DMS 273 (cell line): Measurements from ENCODE around the gene EML5.
"Not testable (repeated sequence)": the region's sequence is repeated elsewhere in the genome, so short reads cannot be mapped to it uniquely, and the experiment has no call there.

ENCODE experiments used
- DNase-seq: peaks from one replicate; lab custom pipeline; 2025; ENCODE audit not compliant: unreplicated experiment; lab: John Stamatoyannopoulos, UW

Gene EML5

DNA sequence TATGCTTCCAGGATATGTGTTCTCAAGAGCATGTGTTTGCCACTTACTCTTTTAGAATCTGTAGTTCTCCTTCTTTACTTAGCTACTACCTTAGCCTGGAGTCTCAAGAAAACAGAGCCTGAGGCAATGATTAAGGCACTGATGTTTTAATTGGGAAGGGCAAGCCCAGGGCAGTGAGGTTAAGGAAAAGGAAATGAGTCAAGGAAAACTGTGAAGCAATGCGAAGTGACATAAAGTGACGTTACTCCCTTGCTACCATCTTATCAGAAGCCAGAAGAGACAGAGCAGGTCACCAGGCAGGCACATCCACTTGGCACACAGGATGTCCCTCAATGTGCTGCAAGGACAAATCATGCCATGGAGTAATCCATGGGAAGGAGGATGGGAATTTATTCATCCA, 11.3 kb upstream of the EML5 start:
- no peak for DNase-seq

- peak; percentile 51 for DNase-seq
These were observed 9.8 kb upstream of the EML5 start for GRCh38 chr14:88802596-88802995.

GRCh38 chr14:88799522-88799921, 6.8 kb upstream of the EML5 start:
- no peak for DNase-seq

DNA sequence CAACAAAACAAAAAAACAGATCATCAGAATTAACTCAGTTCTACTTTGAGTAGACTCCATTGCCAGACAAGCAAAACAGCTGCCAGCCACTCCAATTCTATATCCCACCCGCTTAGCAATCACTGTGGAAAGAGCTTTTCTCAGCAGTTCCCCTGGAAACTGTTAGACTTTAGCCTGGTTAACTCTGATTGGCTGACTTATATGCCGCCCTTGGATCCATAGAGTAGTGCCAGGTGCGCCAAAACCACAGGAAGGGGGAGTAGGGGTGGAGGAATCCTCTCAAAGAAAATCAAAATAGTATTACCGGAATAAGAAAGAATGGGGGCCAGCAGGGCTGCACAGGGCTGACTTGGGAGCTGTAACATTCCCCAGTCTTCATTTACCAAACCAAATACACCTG, 5.4 kb upstream of the EML5 start:
- peak; percentile 92 for DNase-seq

DNA sequence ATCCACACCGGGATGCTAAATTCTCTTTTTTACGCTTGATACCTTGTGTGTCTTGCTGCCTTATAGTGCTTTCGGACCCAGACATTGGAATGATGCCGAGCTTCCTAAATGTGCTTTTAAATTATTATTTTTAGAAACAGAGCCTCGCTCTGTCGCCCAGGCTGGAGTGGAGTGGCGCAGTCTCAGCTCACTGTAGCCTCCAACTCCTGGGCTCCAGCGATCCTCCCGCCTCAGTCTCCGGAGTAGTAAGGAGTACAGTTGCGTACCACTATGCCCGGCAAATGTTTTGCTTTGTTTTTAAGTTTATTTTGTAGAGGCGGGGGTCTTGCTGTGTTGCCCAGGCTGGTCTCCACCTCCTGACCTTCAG, 489 bp upstream of the EML5 start:
- no peak for DNase-seq

GRCh38 chr14:88791629-88792472, 902 bp downstream of the EML5 start:
- peak; percentile 69 for DNase-seq

DNA sequence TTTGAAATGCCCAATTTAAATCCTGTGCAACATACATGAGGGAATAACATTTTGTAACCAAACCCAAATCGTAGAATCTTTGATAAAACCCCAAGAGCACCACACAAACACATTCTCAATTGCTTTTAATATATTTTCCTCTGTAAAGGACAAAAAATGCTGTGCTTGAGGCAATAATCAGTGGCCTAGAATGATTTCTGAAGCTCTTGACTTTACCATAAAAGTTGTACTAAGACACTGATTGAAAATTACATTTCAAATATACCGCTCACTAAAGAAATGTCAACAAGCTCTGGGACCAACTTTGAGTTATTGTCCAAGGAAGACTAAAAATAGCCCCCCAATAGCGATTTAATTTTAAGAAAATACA, 1.5 kb downstream of the EML5 start:
- peak; percentile 27 for DNase-seq

GRCh38 chr14:88790501-88791251, 2.1 kb downstream of the EML5 start:
- peak; percentile 22 for DNase-seq

GRCh38 chr14:88789573-88789972, 3.2 kb downstream of the EML5 start:
- not testable (repeated sequence) for DNase-seq

DNA sequence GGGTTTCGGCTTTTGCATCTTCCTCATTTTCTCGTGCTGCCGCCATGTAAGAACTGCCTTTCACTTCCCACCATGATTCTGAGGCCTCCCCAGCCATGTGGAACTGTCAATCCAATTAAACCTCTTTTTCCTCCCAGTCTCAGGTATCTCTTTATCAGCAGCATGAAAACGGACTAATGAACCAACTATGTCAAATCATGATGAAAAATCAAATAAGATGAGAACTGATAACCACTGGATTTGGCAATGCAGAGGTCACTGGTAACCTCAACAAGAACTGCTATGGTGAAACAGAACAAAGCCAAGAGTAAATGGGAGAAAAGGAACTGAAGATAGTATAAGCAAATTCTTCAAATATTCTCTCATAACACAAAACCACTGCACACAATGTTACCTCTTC, 6.0 kb downstream of the EML5 start:
- DNase-seq, result no peak

DNA sequence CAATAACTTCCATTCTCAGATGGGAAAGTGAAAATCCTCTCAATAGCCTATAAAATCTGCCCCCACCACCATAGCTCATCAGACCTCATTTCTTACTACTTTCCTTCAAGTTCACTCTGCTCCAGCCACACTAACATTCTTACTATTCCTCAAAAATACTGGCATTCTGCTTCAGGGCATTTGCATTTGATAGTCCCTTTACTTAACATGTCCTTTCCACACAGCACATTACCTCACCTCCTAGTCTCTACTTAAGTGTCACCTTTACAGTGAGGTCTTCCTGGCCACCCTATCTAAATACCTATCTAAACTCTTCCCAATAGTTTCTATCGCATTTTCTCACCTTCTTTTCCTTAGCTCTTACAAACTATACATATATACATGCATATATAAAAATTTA, 6.8 kb downstream of the EML5 start:
- no peak for DNase-seq

GRCh38 chr14:88775532-88775931, 17.2 kb downstream of the EML5 start:
- DNase-seq, result no peak

DNA sequence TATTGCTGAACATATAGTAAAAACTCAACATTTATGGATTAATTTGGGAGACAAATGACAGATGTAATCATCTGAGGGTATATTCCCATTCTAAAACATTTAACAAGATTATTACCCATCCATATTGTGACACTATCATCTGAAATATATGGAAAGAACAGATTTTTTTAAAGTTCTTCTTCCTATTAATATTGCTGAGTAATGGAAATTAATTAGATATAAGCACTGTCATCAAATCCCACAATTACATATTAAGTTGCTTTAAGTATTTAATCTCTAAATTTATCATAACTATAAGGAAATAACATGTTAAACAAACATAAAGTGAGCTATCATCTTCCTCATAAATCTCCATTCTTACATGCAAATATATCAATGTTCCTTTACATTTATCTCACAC, 22.0 kb downstream of the EML5 start:
- DNase-seq, result no peak

- no peak for DNase-seq
These were observed 27.6 kb downstream of the EML5 start for GRCh38 chr14:88765130-88765529.

DNA sequence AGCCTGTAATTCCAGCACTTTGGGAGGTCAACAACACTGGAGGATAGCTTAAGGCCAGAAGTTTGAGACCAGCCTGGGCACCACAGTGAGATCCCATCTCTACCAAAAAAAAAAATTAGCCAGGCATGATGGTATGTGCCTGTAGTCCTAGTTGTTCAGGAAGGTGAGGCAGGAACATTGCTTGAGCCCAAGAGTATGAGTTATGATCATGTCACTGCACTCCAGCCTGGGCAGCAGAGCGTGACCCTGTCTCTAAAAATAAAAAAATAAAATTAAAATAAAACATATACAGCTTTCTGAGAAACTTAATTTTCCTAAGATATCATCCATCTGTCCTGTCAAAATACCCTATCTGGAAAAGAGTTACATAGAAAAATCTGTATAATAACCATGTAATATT, 38.9 kb downstream of the EML5 start:
- no peak for DNase-seq

DNA sequence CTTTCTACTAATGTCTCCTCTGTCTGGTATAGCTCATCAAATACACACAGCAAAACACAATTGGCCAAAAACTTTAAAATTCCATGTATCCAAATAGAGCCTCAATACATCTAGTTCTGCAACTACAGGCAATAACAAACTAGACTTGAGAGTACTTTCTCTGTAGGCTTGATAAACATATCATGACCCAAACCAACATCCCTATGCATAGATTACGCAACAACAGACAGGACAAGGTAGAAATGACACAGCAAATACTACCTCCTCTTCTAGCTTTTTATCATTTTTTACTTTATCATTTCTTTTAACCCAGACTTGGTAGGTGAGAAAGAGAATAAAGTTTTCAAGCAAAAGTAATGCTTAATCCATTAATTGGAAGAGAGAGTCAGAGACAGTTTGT, 41.8 kb downstream of the EML5 start:
- no peak for DNase-seq

DNA sequence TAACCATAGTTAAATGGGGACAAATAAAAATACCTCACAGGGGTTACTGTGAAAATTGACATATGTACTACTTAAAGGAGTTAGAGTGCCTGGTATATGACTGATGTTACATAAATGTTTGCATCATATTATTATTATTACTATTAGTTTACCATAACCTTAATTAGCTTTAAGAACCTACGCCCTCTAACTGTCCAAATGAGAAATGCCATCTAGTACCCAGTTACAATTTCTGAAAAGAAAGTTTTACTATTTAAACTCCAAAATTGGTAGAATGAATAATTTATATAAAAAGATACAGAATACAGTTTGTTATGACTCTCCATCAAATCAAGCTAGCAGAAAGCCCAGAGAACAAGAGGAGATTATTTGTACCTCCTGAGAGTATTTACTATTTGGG, 42.3 kb downstream of the EML5 start:
- no peak for DNase-seq

DNA sequence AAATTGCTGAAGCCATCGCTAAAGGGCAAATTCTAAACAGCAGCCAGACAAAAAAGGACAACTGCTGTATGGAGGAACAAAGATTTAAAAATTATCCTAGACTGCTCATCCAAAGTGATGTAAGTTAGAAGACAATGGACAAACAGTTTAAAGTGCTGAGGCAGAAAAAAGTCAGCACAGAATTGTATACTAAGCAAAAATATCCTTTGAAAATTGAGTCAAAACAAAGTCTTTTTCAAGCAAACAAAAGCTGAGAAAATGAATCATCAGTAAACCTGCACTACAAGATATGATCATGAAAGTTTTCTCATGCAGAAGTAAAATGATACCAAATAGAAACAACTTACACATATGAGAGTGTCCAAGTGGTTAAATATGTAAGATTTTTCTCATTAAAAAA, 43.6 kb downstream of the EML5 start:
- DNase-seq, result no peak

- DNase-seq, result no peak
These were observed 44.5 kb downstream of the EML5 start for GRCh38 chr14:88748288-88748687.

- DNase-seq, result no peak
These were observed 46.7 kb downstream of the EML5 start for GRCh38 chr14:88746052-88746451.

- no peak for DNase-seq
These were observed 55.5 kb downstream of the EML5 start for GRCh38 chr14:88737245-88737644.

- DNase-seq, result no peak
These were observed 59.6 kb downstream of the EML5 start for GRCh38 chr14:88733121-88733520.

DNA sequence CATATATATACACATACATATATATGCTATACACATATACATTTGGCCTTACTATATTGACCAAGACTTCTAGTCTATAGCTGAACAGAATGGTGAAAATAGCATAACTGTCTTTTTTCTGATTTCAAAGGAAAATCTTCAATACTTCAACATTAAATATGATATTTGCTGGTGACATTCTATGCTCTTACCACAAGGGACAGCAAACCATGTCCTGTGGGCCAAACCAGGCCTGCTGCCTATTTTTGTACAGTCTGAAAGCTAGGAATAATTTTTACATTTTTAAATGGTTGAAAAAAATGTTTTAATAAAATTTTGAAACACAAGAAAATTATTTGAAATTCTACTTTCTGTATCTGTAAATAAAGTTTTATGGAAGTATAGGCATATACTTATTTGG, 63.6 kb downstream of the EML5 start:
- peak; percentile 16 for DNase-seq
